HuH-7 (cell line): ENCODE data around the gene TDRD15.
"Not testable (repeated sequence)": the region's sequence is repeated elsewhere in the genome, so short reads cannot be mapped to it uniquely, and the experiment has no call there.

Experiments
- DNase-seq: peaks from one replicate; pipeline ENCODE4 v3.0.0; 2011; ENCODE audit warnings: low spot score

TDRD15 gene

DNA sequence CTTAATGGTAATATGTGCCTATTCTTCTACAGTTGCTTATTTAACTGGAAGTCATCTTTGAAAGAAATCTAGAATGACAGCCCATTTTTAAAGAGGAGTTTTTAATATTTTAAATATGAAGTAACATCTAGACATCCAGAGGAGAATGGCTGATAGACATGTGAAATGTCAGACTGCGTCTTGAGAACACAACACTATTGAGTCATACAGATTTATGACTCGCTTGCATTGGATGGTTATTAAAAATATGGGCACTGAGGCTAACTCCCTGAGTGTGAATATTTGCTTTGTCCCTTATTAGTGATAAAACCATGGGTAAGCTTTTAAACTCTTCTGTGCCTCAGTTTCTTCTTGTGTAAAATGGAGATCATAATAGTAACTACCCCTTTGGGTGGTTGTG is 22.9 kb downstream of the TDRD15 start:
- no peak for DNase-seq

DNA sequence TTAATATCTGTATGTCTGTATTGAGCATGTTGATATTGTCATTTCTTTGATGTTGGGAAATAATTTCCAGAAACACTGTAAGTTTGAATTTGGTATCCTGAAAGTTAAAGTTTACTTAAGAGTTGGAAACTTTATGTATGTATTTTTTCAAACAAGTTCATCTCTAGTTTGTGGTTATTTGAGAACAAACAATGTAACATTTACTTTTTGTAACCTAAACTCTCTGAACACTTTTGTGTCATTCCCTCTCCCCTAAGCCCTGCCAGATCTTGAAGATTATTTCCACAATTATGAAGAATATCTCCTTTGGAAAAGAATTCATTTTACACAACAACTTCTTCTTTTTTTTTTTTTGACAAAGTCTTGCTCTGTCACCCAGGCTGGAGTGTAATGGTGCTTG is 24.9 kb downstream of the TDRD15 start:
- DNase-seq = no peak

DNA sequence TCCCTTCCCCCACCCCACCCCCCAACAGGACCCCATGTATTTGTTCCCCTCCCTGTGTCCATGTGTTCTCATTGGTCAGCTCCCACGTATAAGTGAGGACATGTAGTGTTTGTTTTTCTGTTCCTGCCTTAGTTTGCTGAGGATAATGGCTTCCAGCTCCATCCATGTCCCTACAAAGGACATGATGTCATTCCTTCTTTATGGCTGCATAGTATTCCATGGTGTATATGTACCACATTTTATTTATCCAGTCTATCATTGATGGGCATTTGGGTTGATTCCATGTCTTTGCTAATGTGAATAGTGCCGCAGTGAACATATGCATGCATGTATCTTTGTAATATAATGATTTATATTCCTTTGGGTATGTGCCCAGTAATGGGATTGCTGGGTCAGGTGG is 27.5 kb downstream of the TDRD15 start:
- DNase-seq = not testable (repeated sequence)

DNA sequence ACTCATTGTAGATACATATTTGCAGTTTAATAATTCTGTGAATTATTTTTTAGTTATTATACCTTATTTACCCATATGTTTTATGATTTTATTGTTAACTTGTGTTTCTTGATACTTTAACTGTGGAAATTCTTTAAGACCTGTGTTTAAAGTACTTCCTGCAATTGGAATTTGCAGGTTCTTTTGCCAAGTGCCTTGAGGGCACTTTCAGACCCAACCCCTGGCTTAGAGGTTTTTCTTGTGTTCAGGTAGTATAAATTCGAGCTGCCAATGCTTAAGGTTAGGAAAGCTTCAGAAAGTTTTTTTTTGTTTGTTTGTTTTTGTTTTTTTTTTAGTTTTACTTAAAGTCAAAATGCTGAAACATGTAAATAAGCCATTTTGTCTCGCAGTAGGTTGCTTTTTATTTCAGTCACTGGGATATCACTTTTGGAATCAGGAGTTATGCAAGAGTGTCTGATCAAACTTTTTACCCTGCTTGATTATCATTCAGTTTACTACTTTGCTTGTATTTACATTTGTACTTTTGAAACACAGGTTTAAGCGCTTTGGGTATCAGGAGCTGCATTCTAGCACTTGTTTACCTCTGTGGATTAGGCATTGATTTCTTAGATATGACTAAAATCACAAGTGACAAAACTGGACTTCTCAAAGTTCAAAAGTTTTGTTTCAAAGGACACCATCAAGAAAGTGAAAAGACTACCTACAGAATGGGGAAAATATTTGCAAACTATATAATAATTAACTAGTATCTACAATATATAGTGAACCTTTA is 31.8 kb downstream of the TDRD15 start:
- peak; percentile 5 for DNase-seq

DNA sequence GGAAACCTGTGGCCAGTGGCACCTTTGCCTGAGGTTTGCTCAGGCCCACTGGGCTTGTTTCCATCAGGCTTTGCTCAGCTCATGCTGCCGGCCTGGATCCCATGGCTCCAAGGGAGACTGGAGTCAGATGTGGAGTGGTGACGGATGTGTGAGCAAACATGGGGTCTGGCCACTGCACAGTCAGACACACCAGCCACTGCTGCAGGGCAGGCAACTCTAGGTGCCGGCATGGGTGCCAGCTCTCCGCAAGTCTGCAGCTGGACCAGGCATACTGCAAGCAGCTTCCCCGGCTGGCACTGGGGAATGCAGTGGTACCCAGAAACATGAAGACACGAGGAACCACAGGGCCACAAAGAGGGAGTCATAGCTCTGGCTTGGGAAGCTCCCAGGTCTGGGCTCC is 37.4 kb downstream of the TDRD15 start:
- no peak for DNase-seq

DNA sequence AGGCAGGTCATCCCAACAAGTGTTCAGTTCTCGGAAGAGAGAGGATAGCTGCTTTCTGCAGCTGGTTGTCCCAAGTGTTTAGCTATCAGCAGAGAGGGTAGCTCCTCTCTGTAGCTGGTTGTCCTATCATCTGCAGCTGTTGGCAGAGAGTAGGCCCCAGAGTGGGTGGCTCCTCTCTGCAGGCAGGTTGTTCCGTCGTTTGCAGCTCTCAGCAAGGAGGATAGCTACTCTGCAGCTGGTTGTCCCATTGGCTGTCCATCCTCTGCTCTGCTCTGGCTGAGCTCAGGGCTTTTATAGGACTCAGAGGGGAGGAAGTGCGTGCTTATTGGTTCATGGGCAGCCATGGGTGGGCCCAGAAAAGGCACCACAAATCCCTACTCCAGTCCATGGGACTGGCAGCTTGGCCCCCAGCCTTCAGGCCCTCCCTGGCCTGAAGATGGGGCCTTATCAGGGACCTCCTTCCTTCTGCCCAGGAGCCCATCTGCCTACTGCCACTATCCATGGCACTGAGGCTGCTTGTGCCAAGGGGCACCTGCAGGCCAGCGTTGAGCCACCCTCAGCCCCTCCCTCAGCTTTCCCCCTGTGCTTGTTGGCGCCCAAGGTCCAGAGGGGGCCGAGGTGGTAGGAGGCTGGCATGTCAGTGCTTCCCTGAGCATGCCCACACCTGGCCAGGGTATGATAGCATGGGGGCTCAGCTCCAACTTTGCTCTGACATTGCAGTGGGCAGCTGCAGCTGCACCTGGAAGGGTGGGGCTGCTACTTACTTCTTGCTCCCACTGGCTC is 38.3 kb downstream of the TDRD15 start:
- no peak for DNase-seq

DNA sequence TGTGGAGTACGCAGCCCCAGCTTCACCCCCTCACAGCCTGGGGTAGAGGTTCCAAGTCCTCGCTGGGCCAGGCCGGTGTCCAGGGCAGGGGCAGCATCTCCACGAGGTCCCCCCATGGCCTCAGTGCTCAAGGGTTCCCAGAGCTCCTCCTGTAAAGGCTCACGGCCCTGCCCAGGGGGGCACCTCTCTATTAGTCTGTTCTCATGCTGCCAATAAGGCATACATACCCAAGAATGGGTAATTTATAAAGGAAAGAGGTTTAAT is 38.8 kb downstream of the TDRD15 start:
- DNase-seq = no peak

DNA sequence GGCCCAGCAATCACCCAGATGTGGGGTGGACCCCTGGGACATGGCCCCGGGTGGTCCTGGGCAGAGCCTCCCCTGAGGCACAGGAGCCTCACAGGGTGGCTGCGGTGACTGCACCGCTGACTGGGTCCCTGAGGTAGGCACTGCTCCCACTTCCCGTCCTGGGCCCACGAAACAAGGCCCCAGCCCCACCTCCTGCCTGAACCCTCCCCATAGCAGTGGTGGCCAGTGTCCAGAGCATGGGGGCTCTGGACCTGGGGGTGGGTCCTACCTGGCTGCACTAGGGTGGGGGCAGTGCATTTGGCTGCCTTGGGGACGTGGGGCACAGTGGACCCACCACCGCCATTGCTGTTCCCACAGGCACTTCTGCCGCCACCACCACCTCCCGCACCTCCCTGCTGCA is 39.4 kb downstream of the TDRD15 start:
- no peak for DNase-seq

DNA sequence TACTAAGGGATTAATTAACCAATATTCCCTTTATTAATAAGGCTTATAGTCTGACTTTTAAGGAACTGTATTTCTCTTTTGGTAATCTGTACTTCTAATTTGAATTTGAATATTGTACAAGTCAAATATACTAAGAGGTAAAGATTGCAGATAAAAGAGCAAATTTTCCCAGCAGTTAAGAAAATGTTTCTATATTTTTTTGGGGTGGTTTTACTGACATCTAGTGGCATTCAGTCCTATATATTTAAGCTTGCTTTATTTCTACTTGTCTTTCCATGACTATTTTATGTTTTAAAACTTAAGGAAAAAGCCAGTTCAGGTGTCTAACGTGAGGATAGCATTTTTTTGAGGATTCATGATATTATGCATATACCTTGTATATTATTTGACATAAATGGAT is 41.6 kb downstream of the TDRD15 start:
- DNase-seq = peak; percentile 13

DNA sequence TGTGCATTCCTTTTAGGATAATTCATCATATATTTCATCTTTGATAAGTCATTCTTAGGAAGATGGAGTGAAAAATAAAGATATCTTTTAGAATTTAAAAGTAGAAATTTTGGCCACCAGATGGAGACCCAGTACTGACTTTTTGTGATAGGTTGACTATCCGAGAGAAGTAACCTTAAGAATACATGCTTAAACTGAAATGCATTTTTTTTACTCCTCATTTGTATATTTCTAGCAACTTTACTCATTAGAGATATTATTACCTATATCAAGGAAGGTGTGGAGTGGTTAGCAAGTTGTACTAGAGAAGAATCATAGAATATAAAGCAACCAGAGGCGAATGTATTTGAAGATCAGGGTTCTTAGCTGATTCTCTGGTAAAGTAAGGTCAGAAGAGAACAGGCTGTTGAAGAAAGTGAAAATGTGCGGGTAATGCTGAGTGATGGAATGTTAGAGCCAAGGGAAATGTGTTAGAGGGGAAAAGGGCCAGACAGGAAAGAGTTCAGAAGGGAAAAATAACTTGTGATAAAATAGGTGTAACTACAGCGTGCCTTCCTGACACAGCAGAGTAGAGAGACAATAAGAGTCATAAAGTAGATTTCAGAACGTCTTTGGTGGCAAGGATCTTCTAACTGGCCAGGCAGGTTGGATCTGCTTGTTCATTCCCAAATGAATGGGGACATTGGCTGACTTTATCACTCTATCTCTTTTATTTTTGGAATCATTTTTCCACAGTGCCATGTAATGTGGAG is 52.3 kb downstream of the TDRD15 start:
- DNase-seq = no peak

DNA sequence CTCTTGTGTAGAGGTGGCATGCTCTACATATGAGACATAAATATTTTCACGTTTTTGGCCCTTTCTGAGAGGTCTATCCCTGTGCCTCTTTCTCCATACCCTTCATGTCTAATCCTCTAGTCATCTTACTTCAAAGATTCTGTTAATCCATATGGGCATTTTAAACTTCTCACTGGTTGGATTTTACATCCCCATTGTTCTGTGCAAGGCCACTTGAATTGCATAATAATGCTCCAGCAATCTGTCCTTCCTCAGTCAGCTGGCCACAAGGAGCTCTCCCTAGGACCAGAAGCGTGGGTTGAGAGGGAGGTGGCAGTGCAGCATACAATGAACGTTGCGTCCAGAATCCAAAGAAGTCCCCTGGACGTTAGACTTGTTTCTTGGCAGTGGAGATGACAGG is 58.2 kb downstream of the TDRD15 start:
- DNase-seq = no peak

DNA sequence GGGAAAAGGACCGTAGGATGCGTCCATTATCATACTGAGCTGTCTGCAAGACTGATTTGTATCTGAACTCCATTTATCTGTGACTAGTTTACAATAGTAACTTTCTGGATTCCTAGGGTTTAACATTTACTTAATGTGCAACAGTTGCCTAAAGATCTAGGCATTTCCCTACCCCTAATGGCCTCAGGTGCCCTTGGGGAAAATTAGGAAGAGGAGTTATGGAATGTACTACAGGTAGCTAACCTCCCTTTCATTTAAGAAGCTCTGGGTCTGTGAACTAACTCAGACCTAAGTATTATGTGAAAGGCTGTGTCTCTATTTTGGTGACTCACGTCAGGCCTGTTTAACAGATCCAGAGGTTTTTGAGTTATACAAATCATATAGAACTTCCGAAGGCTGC is 59.5 kb downstream of the TDRD15 start:
- no peak for DNase-seq

DNA sequence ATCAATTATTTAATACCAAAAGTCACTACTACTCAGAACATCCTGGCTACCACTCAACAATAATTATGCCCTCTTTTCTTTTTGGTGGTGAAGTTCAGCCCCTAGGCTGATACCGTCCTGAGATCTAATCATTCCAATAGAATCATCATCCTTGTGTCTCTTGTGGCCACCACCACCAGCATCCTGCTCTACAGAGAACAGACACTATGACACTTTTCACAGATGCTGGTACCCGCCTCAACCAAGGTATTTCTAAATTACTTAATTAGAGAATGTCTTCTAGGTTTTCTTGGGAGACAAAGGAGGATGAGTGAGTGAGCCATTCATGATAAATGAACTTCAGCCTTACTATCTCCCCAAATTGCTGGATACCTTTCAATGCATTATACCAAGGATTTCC is 60.0 kb downstream of the TDRD15 start:
- no peak for DNase-seq

DNA sequence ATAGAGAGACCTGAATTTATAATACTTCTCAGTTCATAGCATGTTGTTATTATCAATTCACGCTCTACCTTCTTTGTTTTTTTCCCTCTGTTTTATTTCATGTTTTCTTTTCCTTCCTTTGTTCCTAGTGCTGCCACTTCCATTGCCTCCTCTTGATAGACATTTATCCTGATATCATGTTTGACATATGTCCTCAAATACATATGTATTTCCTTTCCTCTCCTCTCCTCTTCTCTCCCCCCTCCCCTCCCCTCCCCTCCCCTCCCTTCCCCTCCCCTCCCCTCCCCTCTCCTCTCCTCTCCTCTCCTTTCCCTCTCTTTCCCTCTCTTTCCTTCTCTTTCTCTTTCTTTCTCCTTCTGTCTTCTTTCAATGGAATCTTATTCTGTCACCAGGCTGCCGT is 67.8 kb downstream of the TDRD15 start:
- no peak for DNase-seq
